Endothelial cell of umbilical vein (primary cell): ENCODE measurements around the gene TOP2B. TPM values are rescaled to one million over a fixed set of nuclear protein-coding genes. Genes with fewer than 3 reads are reported as not detected.

Source experiments
- BruUV-seq: library from RNA; stranded (reverse); fragments of 400-500 nt; replicated peaks from 2 replicates; lab custom pipeline; 2021; lab: Mats Ljungman, UMichigan
- CTCF ChIA-PET: fragments of 300-600, 350-600 bp; sonication (Branson Sonifier 250); formaldehyde crosslinking; loops from one replicate; lab custom pipeline; 2021; ENCODE audit warnings: antibody characterized with exemption, inconsistent platforms; lab: Charles Lee
- POLR2A ChIA-PET: fragments of 300-600, 350-600 bp; sonication (Branson Sonifier 250); formaldehyde crosslinking; loops from one replicate; lab custom pipeline; 2021; ENCODE audit warnings: antibody characterized with exemption, inconsistent platforms; lab: Charles Lee
- DNase-seq: peaks from one replicate; pipeline ENCODE4 v3.0.0-alpha.2; 2011; ENCODE audit warnings: low read depth, low spot score
- FAIRE-seq: peaks from 2 replicates; lab custom pipeline; 2011; peaks lifted over from hg19 to GRCh38; lab: Jason Lieb, UNC
- H2AFZ ChIP-seq: 2 replicates; pipeline ENCODE4 v1.6.0; 2012; ENCODE audit warnings: low read depth, low read length, control low read depth, inconsistent platforms
- H3K27ac ChIP-seq: 2 replicates; pipeline ENCODE4 v1.5.1; 2011; ENCODE audit warnings: low read depth, mild to moderate bottlenecking, control low read depth, low read length, moderate library complexity; ENCODE audit not compliant: insufficient read depth
- H3K27me3 ChIP-seq, 2 experiments: 2 replicates each; pipeline versions ENCODE4 v1.6.0 to v1.6.1; 2011; ENCODE audit warnings: low read length in 2 of 2, mixed read lengths in 1 of 2; ENCODE audit not compliant: control insufficient read depth in 2 of 2, insufficient read depth in 2 of 2
- H3K36me3 ChIP-seq, 2 experiments: 2 replicates in 1 of 2; 3 replicates in 1 of 2; pipeline ENCODE4 v1.5.1; 2011; ENCODE audit warnings: low read length in 2 of 2, mild to moderate bottlenecking in 1 of 2, moderate library complexity in 1 of 2; ENCODE audit not compliant: control insufficient read depth in 2 of 2, insufficient read depth in 2 of 2; ENCODE audit errors: extremely low read depth in 1 of 2
- H3K4me1 ChIP-seq: 3 replicates; pipeline ENCODE4 v1.5.1; 2011; ENCODE audit warnings: mild to moderate bottlenecking, low read length; ENCODE audit not compliant: control insufficient read depth, insufficient read depth; ENCODE audit errors: extremely low read depth
- H3K4me2 ChIP-seq: 2 replicates; pipeline ENCODE4 v1.6.1; 2011; ENCODE audit warnings: low read length, control low read depth, mixed read lengths; ENCODE audit not compliant: insufficient read depth
- H3K4me3 ChIP-seq, 3 experiments: fragments of 200-600 bp in 1 of 3; sonication (generic), shearing (Covaris generic) in 1 of 3; replicated peaks in 1 of 3; 2 replicates each; pipeline ENCODE4 v1.5.1; 2011 to 2016; ENCODE audit warnings: control low read depth in 3 of 3, low read length in 3 of 3, mild to moderate bottlenecking in 2 of 3, inconsistent platforms in 1 of 3, low read depth in 1 of 3, moderate library complexity in 1 of 3; ENCODE audit not compliant: insufficient read depth in 1 of 3
- H3K79me2 ChIP-seq: 2 replicates; pipeline ENCODE4 v1.6.0; 2012; ENCODE audit warnings: low read length, inconsistent platforms; ENCODE audit not compliant: control insufficient read depth, insufficient read depth
- H3K9ac ChIP-seq: replicated peaks from 2 replicates; pipeline ENCODE3; 2011; ENCODE audit warnings: low read length, control low read depth; ENCODE audit not compliant: insufficient read depth; ENCODE audit errors: extremely low read depth
- H3K9me1 ChIP-seq: replicated peaks from 3 replicates; pipeline ENCODE4 v1.6.0; 2011; ENCODE audit warnings: mild to moderate bottlenecking, low read length; ENCODE audit not compliant: control insufficient read depth, insufficient read depth; ENCODE audit errors: extremely low read depth
- H3K9me3 ChIP-seq: replicated peaks from 2 replicates; pipeline ENCODE4 v1.5.1; 2012; ENCODE audit warnings: low read length, inconsistent platforms; ENCODE audit not compliant: control insufficient read depth, insufficient read depth
- H4K20me1 ChIP-seq: replicated peaks from 2 replicates; pipeline ENCODE3; 2011; ENCODE audit warnings: mild to moderate bottlenecking, low read length; ENCODE audit not compliant: control insufficient read depth, insufficient read depth; ENCODE audit errors: extremely low read depth
- CTCF ChIP-seq, 2 donors: IDR thresholded peaks; 1 replicate in 1 of 2; 2 replicates in 1 of 2; pipeline ENCODE4 v1.5.1; 2011; ENCODE audit warnings: low read length in 2 of 2, mild to moderate bottlenecking in 2 of 2, moderate library complexity in 2 of 2, control low read depth in 1 of 2, inconsistent platforms in 1 of 2, low read depth in 1 of 2; ENCODE audit not compliant: insufficient read depth in 1 of 2; ENCODE audit errors: extremely low read depth in 1 of 2
- EZH2 ChIP-seq: IDR thresholded peaks from 2 replicates; pipeline ENCODE4 v1.6.1; 2012; ENCODE audit warnings: borderline replicate concordance, low read depth, mild to moderate bottlenecking, moderate library complexity, low read length, inconsistent platforms; ENCODE audit not compliant: severe bottlenecking
- FOS ChIP-seq: IDR thresholded peaks from 2 replicates; pipeline ENCODE4 v1.6.1; 2011; ENCODE audit warnings: mild to moderate bottlenecking, low read length, moderate library complexity, borderline replicate concordance; ENCODE audit not compliant: insufficient read depth
- GATA2 ChIP-seq: IDR thresholded peaks from 2 replicates; pipeline ENCODE4 v1.7.0; 2011; ENCODE audit warnings: low read depth, mild to moderate bottlenecking, moderate library complexity, mixed read lengths, low read length; ENCODE audit not compliant: insufficient read length, insufficient read depth
- JUN ChIP-seq: IDR thresholded peaks from 2 replicates; pipeline ENCODE4 v1.6.1; 2011; ENCODE audit warnings: borderline replicate concordance, low read depth; ENCODE audit not compliant: insufficient read length, insufficient read depth
- MAX ChIP-seq: IDR thresholded peaks from 2 replicates; pipeline ENCODE4 v1.6.1; 2011; ENCODE audit not compliant: insufficient read depth, insufficient read length
- POLR2A ChIP-seq: IDR thresholded peaks from 2 replicates; pipeline ENCODE4 v1.6.1; 2012; ENCODE audit warnings: low read depth, mild to moderate bottlenecking, control low read depth, low read length
- POLR2AphosphoS5 ChIP-seq: IDR thresholded peaks from 2 replicates; pipeline ENCODE4 v1.6.1; 2012; ENCODE audit warnings: low read depth, mild to moderate bottlenecking, control low read depth, low read length, moderate library complexity; ENCODE audit not compliant: insufficient read depth
- dilution Hi-C: fragments of 300-500 bp; cut with MboI; formaldehyde crosslinking; loops from one replicate; pipeline ENCODE4 v1.15.0; 2019; ENCODE audit warnings: low sequenced_read_pairs; ENCODE audit not compliant: extremely low pct_ligation_motif_present
- intact Hi-C: fragments of 100-400 bp; cut with micrococcal nuclease; formaldehyde crosslinking; loops from one replicate; pipeline ENCODE4 v1.10.0; 2022
- polyA plus RNA-seq, 4 experiments: library from polyadenylated mRNA; depleted of rRNA in 3 of 4; stranded (reverse) in 3 of 4; unstranded in 1 of 4; fragments of >200 nt; gene quantifications; 2 replicates each; pipeline versions ENCODE4 v1.2.1 to v1.2.3, GENCODE V29; 2011 to 2012; ENCODE audit warnings: missing spikeins in 1 of 4
- total RNA-seq: library from RNA; stranded (reverse); gene quantifications from 2 replicates; pipeline ENCODE4 v1.2.3, GENCODE V29; 2021

Gene TOP2B
- total and polyA plus RNA-seq, 2 donors (not counting 3 experiments of a cell fraction or from before 2014, with no cell fraction given): 20.4 to 98.9 TPM

- no TSS peak for BruUV-seq
- H3K9me1 ChIP-seq: no peaks in the 10 kb centered on the region
- no peaks in the 10 kb centered on the region for H3K4me1 ChIP-seq
- intact Hi-C loops: no loop called here
- no peaks in the 10 kb centered on the region for H3K9me3 ChIP-seq
- H3K4me3 ChIP-seq: no peak overlapping the region
- H4K20me1 ChIP-seq: peaks cover 16% of the 10 kb centered on the region
- TF ChIP-seq JUN: no peak
- TF ChIP-seq MAX: no peak
- no peak for TF ChIP-seq EZH2
- no peak for TF ChIP-seq CTCF (IDR thresholded peaks at IDR 0.05; ENCODE audit: extremely low read depth in 1 of 2, insufficient read depth in 1 of 2, low read depth in 1 of 2, low read length in 2 of 2)
- no peak for TF ChIP-seq FOS
- no peak for TF ChIP-seq GATA2
- no peak for TF ChIP-seq POLR2A
- no peak for TF ChIP-seq POLR2AphosphoS5
- no peak overlapping the region for H3K4me2 ChIP-seq
- FAIRE-seq (no peak), DNase-seq (no peak)
- no peak overlapping the region for H2AFZ ChIP-seq
- H3K27me3 ChIP-seq: no peaks in the 10 kb centered on the region
- ChIA-PET CTCF (interaction anchor here (8.0 kb wide), 1 partner anchor 203 kb away, joined by 254 read pairs; no protein-coding TSS in a partner anchor), POLR2A (no interaction called here)
- H3K9ac ChIP-seq: no peak overlapping the region
- peaks cover 88% of the 10 kb centered on the region for H3K79me2 ChIP-seq
- H3K27ac ChIP-seq: no peak overlapping the region
- dilution Hi-C loops: no loop called here
- H3K36me3 ChIP-seq: no peaks in the 10 kb centered on the region
Observed at GRCh38 chr3:25653322-25653721, 11.4 kb downstream of the TOP2B start.
